HepG2 (cell line): ENCODE data around the gene NIPSNAP3A. TPM values are rescaled to one million over a fixed set of nuclear protein-coding genes. Genes with fewer than 3 reads are reported as not detected.
A peak's percentile ranks its signal among the peaks of the same experiment; 100 is the strongest.

Experiments used
- AKAP8 ChIP-seq: sonication (generic); formaldehyde crosslinking; IDR thresholded peaks from 2 replicates; pipeline ENCODE4 v1.5.1; 2020; ENCODE audit warnings: mild to moderate bottlenecking, missing genetic modification reagents
- BATF2 ChIP-seq: sonication (generic); formaldehyde crosslinking; IDR thresholded peaks from 2 replicates; pipeline ENCODE4 v1.8.0; 2022; ENCODE audit warnings: mild to moderate bottlenecking, missing genetic modification reagents, moderate library complexity
- CHCHD3 ChIP-seq: sonication (generic); formaldehyde crosslinking; IDR thresholded peaks from 2 replicates; pipeline ENCODE4 v1.8.0; 2022; ENCODE audit warnings: mild to moderate bottlenecking, missing genetic modification reagents, moderate library complexity
- FOXJ3 ChIP-seq: sonication (generic); formaldehyde crosslinking; IDR thresholded peaks from 2 replicates; pipeline ENCODE4 v1.4.0; 2020; ENCODE audit warnings: missing genetic modification reagents, mild to moderate bottlenecking, borderline replicate concordance
- MEF2D ChIP-seq: sonication (generic); formaldehyde crosslinking; IDR thresholded peaks from 2 replicates; pipeline ENCODE4 v1.5.1; 2020; ENCODE audit warnings: mild to moderate bottlenecking, missing genetic modification reagents
- NR2C2 ChIP-seq: sonication (generic); formaldehyde crosslinking; IDR thresholded peaks from 2 replicates; pipeline ENCODE4 v1.4.0; 2020; ENCODE audit warnings: missing genetic modification reagents, mild to moderate bottlenecking, moderate library complexity, borderline replicate concordance
- NRL ChIP-seq: sonication (generic); formaldehyde crosslinking; IDR thresholded peaks from 2 replicates; pipeline ENCODE4 v1.5.0; 2020; ENCODE audit warnings: missing genetic modification reagents, mild to moderate bottlenecking, moderate library complexity, borderline replicate concordance
- SCMH1 ChIP-seq: sonication (generic); formaldehyde crosslinking; IDR thresholded peaks from 2 replicates; pipeline ENCODE4 v1.9.0; 2021; ENCODE audit warnings: missing genetic modification reagents, mild to moderate bottlenecking, borderline replicate concordance
- SYNCRIP ChIP-seq: fragments of 200-400 bp; formaldehyde crosslinking; IDR thresholded peaks from 2 replicates; pipeline ENCODE4 v1.6.1; 2018; ENCODE audit warnings: mild to moderate bottlenecking, low read depth, low read length; ENCODE audit not compliant: insufficient read depth
- WIZ ChIP-seq: sonication (generic); formaldehyde crosslinking; IDR thresholded peaks from 2 replicates; pipeline ENCODE4 v1.5.1; 2020; ENCODE audit warnings: mild to moderate bottlenecking, missing genetic modification reagents
- ZBTB26 ChIP-seq: IDR thresholded peaks from 2 replicates; pipeline ENCODE4 v1.6.1; 2016; ENCODE audit warnings: missing compliant biosample characterization, missing genetic modification reagents, borderline replicate concordance
- ZNF329 ChIP-seq: sonication (generic); formaldehyde crosslinking; IDR thresholded peaks from 2 replicates; pipeline ENCODE4 v1.9.0; 2021; ENCODE audit warnings: low read depth, mild to moderate bottlenecking, missing genetic modification reagents
- ZNF34 ChIP-seq: sonication (generic); formaldehyde crosslinking; IDR thresholded peaks from 2 replicates; pipeline ENCODE4 v1.4.0; 2020; ENCODE audit warnings: mild to moderate bottlenecking, missing genetic modification reagents, borderline replicate concordance
- ZNF564 ChIP-seq: sonication (generic); formaldehyde crosslinking; IDR thresholded peaks from 2 replicates; pipeline ENCODE4 v1.8.1; 2023; ENCODE audit warnings: mild to moderate bottlenecking, missing genetic modification reagents
- ZNF574 ChIP-seq: sonication (generic); formaldehyde crosslinking; IDR thresholded peaks from 2 replicates; pipeline ENCODE4 v1.4.0; 2020; ENCODE audit warnings: missing genetic modification reagents
- polyA plus RNA-seq, 8 experiments: library from polyadenylated mRNA; depleted of rRNA in 3 of 8; stranded (reverse) in 7 of 8; unstranded in 1 of 8; fragments of >200 nt; fragmentation: Illumina TruSeq in 4 of 8; extraction: Trizol in 4 of 8; gene quantifications; 2 replicates each; pipeline versions ENCODE4 v1.2.1 to v1.2.3, GENCODE V29; 2011 to 2016; ENCODE audit warnings: low read depth in 4 of 8, missing spikeins in 1 of 8, mixed read lengths in 1 of 8; ENCODE audit not compliant: insufficient read depth in 1 of 8
- total RNA-seq, 5 experiments: library from RNA; depleted of rRNA; stranded (reverse); fragments of >200 nt; fragmentation: Illumina TruSeq; extraction: Trizol; gene quantifications; 2 replicates each; pipeline ENCODE4 v1.2.3, GENCODE V29; 2016; ENCODE audit warnings: low read depth in 1 of 5
- TF ChIP-seq, protein P1 (sequence below): sonication (generic); formaldehyde crosslinking; IDR thresholded peaks from 2 replicates; pipeline ENCODE4 v1.5.1; 2020; ENCODE audit warnings: missing genetic modification reagents, mild to moderate bottlenecking, borderline replicate concordance
- TF ChIP-seq, protein P2 (sequence below): sonication (generic); formaldehyde crosslinking; IDR thresholded peaks from 2 replicates; pipeline ENCODE4 v1.4.0; 2020; ENCODE audit warnings: mild to moderate bottlenecking, missing genetic modification reagents
- TF ChIP-seq, protein P3 (sequence below): sonication (generic); formaldehyde crosslinking; IDR thresholded peaks from 2 replicates; pipeline ENCODE4 v1.8.1; 2023; ENCODE audit warnings: missing genetic modification reagents, mild to moderate bottlenecking, borderline replicate concordance

The NIPSNAP3A gene
- total and polyA plus RNA-seq, 2 of the 13 experiments (the other 11 are each of a cell fraction or from before 2014, with no cell fraction given) = 13.7 to 14.6 TPM

DNA sequence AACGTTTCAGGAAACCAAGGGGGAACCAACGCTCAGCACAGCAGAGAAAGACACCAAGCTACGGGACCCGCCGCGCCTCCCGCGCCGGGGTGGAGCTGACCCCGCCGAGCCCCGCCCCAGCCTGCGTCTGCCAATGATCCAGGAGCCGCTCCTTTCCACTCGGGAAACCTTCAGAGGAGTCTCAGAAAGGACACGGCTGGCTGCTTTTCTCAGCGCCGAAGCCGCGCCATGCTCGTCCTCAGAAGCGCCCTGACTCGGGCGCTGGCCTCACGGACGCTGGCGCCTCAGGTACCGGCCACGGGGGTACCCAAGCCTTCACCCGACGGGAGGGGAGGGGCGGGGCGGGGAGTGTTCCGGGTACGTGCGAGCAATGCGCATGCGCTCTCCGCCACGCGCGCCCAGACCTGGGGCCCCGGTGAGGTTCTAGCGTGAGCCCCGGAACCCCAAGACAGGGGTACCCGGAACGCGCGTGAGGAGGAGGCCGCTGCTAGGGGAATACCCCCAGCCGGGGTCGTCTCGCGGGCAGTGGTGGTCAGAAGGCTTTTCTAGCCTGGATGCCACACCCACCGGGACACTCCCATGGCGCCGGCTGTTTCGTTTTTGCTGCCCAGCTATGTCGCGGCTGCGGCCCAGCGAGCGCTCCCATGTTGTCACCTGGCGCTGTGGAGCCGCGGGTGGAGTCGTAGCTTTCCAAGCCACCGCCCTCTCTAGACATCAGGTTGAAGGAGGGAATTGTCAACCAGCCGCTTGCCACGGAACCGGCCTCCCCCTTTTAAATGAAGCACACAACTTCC, at the start of gene NIPSNAP3A (continued):
- peak; percentile 64; the same call in 1 of the 2 replicates for TF ChIP-seq MEF2D
- peak; percentile 90 for TF ChIP-seq NR2C2
- TF ChIP-seq AKAP8 (CRISPR knock-in tag) = no peak
- TF ChIP-seq ZNF34 (CRISPR knock-in tag) = peak; percentile 87; the same call in 1 of the 2 replicates
- TF ChIP-seq SCMH1 (CRISPR knock-in tag) = no peak
- no peak for TF ChIP-seq SYNCRIP
- no peak; the same call in 1 of the 2 replicates for TF ChIP-seq ZBTB26
- TF ChIP-seq WIZ (CRISPR knock-in tag) = no peak
- TF ChIP-seq FOXJ3 = peak; percentile 46; the same call in 1 of the 2 replicates
- TF ChIP-seq, protein P1, sequence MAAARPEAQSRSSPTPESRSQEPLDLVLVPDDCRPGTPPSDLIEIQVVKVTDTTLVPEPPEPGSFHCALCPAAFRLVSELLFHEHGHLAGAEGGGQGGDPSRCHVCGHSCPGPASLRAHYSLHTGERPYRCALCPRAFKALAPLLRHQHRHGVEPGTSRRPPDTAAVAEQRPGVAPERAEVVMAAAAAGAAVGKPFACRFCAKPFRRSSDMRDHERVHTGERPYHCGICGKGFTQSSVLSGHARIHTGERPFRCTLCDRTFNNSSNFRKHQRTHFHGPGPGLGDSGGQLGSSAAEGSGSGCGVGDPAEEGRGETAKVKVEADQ = 0 out of 2 replicates have a peak, but pooled peaks have one; percentile 54
- TF ChIP-seq NRL (CRISPR knock-in tag) = peak; percentile 70; the same call in 1 of the 2 replicates
- peak; percentile 39 for TF ChIP-seq ZNF574 (CRISPR knock-in tag)
- TF ChIP-seq, protein P2, sequence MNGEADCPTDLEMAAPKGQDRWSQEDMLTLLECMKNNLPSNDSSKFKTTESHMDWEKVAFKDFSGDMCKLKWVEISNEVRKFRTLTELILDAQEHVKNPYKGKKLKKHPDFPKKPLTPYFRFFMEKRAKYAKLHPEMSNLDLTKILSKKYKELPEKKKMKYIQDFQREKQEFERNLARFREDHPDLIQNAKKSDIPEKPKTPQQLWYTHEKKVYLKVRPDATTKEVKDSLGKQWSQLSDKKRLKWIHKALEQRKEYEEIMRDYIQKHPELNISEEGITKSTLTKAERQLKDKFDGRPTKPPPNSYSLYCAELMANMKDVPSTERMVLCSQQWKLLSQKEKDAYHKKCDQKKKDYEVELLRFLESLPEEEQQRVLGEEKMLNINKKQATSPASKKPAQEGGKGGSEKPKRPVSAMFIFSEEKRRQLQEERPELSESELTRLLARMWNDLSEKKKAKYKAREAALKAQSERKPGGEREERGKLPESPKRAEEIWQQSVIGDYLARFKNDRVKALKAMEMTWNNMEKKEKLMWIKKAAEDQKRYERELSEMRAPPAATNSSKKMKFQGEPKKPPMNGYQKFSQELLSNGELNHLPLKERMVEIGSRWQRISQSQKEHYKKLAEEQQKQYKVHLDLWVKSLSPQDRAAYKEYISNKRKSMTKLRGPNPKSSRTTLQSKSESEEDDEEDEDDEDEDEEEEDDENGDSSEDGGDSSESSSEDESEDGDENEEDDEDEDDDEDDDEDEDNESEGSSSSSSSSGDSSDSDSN (CRISPR knock-in tag) = peak; percentile 82
- TF ChIP-seq, protein P3, sequence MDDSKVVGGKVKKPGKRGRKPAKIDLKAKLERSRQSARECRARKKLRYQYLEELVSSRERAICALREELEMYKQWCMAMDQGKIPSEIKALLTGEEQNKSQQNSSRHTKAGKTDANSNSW (CRISPR knock-in tag) = no peak
- TF ChIP-seq CHCHD3 (CRISPR knock-in tag) = 0 out of 2 replicates have a peak, but pooled peaks have one; percentile 26
- TF ChIP-seq ZNF564 = no peak
- 0 out of 2 replicates have a peak, but pooled peaks have one; percentile 36 for TF ChIP-seq ZNF329 (CRISPR knock-in tag)
- TF ChIP-seq BATF2 (CRISPR knock-in tag) = no peak; the same call in 1 of the 2 replicates
